HG02870 (cell line): ENCODE results near the gene PGAM4.
"Not testable (repeated sequence)": the region's sequence is repeated elsewhere in the genome, so short reads cannot be mapped to it uniquely, and the experiment has no call there.

ENCODE experiments used
- ATAC-seq: cut with Tn5 transposase; IDR thresholded peaks from one replicate; pipeline ENCODE4 v1.9.1; 2021; ENCODE audit warnings: mild to moderate bottlenecking, moderate library complexity; ENCODE audit not compliant: unreplicated experiment

The PGAM4 gene

GRCh38 chrX:77930581-77930980, 38.9 kb downstream of the PGAM4 start:
- no peak for ATAC-seq

- ATAC-seq: no peak
These were observed 43.7 kb downstream of the PGAM4 start for GRCh38 chrX:77925764-77926163.

GRCh38 chrX:77924320-77924859, 45.0 kb downstream of the PGAM4 start:
- ATAC-seq: no peak

- ATAC-seq: no peak
These were observed 46.7 kb downstream of the PGAM4 start for GRCh38 chrX:77922787-77923186.

- not testable (repeated sequence) for ATAC-seq
These were observed 50.1 kb downstream of the PGAM4 start for GRCh38 chrX:77919370-77919769.

- no peak for ATAC-seq
These were observed 50.9 kb downstream of the PGAM4 start for GRCh38 chrX:77918568-77918967.
